Esophagus mucosa (tissue), 1 donor: ENCODE measurements around the gene PTDSS2. TPM values are rescaled to one million over a fixed set of nuclear protein-coding genes. Genes with fewer than 3 reads are reported as not detected.
"Not testable (repeated sequence)": the region's sequence is repeated elsewhere in the genome, so short reads cannot be mapped to it uniquely, and the experiment has no call there.

Source experiments
- ATAC-seq: fragments of 200-7000 bp; cut with Tn5 transposase; one replicate; pipeline ENCODE4 v1.9.1; 2020
- total RNA-seq: library from RNA; stranded (reverse); gene quantifications from one replicate; pipeline ENCODE4 v1.2.4, GENCODE V29; 2023
- donor health status: DM: yes; HTN: yes; CAD: no.

PTDSS2 gene
- 12.0 TPM for total RNA-seq

DNA sequence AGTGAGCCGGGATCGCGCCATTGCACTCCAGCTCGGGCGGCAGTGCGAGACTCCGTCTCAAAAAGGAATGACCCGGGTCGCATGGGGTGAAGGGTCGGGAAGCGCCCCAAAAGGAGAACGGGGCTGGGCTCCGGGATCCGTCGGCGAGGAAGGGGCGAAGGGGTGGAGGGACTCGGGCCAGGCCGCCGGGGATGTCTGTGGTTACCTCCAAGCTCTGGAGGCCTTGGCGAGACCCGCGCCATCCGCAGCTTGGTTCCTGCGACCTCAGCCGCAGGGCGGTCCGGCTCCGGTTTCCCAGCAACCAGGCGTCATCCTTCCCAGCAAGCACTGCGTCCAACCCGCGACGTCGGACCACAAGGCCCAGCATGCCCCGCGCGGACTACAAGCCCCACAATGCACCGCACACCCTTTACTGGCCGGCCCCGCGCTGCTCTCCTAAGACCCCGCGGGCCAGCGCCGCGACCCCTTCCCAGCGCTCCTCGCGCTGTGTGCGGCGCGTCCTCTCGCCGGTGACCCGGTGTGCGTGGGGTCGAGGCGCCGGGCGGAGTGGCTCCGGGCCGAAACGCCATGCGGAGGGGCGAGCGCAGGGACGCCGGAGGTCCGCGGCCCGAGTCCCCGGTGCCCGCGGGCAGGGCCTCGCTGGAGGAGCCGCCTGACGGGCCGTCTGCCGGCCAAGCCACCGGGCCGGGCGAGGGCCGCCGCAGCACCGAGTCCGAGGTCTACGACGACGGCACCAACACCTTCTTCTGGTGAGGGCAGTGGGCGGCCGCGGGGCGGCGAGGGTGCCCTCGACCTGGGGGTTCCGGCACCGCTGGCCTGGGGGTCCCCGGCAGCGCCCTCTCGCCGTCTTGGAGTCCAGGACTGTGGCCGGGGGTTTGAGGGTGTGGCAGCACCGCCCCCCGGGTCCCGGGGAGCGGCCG, at the start of gene PTDSS2:
PTDSS2 (plus strand) TSS at position 391 of the 920 bp plus-strand sequence; CDS start at position 568, 177 bp downstream.
- peak; percentile 86 for ATAC-seq

DNA sequence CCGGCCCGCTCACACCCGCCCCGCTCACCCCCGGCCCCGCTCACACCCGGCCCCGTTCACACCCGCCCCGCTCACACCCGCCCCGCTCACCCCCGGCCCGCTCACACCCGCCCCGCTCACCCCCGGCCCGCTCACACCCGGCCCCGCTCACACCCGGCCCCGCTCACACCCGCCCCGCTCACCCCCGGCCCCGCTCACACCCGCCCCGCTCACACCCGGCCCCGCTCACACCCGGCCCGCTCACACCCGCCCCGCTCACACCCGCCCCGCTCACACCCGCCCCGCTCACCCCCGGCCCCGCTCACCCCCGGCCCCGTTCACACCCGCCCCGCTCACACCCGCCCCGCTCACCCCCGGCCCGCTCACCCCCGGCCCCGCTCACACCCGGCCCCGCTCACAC, 48.9 kb upstream of the PTDSS2 start:
- not testable (repeated sequence) for ATAC-seq

DNA sequence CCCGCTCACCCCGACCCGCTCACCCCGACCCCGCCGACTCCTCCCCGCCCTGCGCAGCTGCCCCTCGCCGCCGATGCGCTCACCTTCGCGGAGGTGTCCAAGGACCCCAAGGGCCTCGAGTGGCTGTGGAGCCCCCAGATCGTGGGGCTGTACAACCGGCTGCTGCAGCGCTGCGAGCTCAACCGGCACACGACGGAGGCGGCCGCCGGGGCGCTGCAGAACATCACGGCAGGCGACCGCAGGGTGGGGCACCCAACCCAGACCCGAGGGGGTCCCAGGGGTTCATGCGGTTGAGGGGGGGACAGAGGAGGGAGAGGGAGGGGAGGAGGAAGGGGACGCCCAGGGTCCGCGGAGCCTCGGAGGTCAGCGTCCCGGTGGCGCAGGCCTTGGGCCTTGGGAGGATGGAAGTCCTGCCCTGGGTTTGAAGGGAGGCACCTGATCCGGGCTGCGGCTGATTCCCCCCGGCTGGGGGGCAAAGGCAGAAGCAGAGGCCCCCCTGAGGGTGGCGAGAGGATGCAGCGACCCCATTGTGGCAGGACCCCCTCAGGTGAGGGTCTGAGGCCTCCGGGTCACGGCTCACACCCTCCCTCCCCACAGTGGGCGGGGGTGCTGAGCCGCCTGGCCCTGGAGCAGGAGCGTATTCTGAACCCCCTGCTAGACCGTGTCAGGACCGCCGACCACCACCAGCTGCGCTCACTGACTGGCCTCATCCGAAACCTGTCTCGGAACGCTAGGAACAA, 46.9 kb upstream of the PTDSS2 start:
- no peak for ATAC-seq

DNA sequence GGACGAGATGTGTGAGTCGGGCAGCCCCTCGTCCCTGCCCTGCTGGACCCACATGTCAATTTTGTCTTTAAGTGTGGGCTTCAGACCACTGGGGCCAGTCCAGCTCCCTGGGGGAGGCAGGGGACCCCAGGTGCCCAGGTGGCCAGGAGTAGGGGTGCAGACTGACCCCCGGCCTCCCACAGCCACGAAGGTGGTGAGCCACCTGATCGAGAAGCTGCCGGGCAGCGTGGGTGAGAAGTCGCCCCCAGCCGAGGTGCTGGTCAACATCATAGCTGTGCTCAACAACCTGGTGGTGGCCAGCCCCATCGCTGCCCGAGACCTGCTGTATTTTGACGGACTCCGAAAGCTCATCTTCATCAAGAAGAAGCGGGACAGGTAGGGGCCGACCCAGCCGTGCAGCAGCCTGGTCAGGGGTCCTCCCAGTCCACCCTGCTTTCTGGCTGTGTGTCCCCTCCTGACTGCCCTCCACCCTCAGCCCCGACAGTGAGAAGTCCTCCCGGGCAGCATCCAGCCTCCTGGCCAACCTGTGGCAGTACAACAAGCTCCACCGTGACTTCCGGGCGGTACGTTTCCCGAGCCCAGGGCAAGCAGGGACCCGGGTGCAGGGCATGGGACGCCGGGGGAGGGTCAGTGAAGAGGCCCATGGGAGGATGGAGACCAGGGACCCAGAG, 46.2 kb upstream of the PTDSS2 start:
- no peak for ATAC-seq

DNA sequence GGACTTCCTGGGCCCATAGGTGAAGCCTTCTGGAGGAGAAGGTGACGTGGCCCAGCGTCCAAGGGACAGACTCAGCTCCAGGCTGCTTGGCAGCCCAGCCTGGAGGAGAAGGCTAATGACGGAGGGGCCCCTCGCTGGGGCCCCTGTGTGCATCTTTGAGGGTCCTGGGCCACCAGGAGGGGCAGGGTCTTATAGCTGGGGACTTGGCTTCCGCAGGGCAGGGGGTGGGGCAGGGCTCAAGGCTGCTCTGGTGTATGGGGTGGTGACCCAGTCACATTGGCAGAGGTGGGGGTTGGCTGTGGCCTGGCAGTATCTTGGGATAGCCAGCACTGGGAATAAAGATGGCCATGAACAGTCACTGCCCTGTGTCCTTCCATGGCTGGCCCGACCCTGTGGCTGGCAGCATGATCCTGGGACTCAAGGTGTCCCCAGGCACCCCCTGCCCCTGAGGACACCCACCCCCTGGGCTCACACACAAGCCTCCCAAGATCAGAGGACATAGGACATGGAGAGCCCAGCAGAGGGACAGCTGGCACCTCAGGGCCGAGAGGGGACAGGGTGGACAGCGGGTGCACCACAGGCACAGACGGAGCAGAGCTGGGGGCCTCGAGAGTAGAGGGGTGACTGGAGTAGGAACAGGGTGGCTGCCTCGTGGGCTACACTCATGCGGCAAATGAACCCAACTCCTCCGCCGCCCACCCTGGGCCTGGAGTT, 45.4 kb upstream of the PTDSS2 start:
- no peak for ATAC-seq

DNA sequence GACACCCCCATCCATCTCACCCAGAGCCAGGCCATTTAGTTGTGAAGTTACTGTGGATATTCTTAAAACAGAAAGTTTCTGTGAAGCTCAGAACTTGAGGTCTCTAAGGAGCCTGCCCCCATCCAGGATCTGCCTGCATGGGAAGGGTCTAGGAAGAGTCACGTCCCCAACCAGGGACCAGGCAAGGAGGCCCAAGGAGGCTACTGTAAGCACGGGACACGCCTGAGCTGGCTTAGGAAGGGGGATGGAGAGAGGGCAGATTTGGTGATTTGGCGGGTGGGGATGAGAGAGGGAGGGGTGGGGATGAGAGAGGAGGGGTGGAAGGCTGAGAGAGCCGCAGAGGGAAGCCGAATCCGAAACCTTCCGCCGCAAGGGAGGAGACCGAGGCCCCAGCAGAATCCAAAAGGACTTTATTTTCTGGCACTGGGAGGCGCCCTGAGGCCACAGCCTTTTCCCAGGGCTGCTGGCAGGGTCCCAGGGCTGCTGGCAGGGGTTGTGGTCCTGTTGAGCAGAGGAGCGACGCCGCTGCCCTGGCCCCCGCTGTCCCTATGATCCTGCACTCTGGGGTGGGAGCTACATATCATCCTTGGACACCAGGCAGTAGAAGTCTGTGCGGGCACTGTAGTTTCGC, 44.6 kb upstream of the PTDSS2 start:
- no peak for ATAC-seq

DNA sequence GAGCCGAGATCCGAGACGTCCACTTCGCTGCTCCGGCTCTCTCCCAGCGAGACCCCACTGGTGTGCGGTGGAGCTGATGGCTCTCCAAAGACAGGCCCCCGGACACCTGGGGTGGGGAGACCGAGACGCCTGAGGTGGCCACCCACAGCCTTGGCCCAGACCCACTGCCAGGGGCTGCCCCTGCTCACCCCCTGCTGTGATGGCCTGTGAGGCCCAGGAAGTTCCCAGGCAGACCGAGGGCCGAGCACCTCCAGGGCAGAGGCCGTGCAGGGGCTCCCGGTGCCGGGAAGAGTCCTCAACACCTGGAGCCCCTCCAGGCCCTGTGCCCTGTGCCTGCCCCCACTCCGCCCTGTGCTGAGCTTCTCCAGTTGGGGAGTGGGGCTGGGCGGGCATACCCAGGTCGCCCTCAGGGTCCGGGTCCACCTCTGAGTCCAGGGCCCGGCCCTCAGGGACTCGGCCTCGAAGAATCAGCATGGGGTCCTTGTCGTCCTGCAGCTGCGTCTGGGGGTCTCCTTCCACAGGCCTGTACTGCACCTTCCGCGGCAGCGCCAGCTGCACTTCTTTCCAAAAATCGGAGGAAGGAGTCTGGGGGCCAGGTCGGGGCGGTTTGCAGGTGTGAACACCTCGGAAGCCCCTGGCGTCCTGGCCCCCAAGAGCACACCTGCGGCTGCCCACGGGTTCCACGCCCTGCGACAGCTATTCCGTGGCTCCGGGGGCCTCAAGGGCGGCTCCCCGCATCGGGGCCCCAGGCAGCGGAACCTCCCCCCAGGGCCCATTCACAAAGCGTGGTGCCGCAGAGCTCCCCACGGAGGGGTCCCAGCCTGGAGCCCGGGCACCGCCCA, 43.9 kb upstream of the PTDSS2 start:
- peak; percentile 14 for ATAC-seq

DNA sequence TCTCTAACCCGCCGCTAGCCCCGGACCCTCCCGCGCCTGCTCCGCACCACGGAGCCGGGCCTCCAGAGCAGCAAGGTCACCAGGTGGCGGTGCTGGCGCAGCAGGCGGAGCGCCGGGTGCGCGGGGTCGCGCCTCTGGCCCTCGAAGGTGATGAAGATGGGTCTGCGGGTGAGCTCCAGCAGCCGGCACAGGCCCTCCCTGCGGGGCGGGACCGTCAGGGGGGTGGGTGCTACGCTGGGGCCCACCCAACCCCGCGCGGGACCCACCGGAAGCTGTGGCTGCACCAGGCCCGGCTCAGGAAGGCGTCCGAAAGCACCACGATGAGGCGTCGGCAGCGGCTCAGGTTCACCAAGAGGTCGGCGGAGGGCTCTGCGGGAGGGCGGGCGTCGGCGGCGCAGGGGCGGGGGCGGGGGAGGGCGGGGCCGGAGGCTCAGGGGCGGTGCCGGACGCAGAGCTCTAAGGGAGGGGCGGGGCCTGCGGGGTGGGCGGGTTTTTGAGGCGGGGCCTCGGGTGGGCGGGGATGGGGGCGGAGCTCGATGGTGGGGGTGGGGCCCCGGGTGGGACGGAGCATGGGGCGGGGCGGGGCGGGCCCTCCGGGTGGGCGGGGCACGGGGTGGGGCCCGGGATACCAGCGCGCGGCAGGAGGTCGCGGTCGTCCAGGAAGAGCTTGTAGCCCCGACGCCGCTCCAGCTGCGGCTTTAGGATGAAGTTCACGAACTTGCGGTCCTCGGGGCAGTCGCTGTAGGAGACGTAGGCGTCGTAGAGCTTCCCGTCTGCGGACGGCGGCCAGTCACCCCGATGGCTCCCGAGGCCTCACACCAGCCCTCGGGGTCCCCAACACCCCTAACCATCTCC, 43.1 kb upstream of the PTDSS2 start:
- ATAC-seq, result peak; percentile 75

DNA sequence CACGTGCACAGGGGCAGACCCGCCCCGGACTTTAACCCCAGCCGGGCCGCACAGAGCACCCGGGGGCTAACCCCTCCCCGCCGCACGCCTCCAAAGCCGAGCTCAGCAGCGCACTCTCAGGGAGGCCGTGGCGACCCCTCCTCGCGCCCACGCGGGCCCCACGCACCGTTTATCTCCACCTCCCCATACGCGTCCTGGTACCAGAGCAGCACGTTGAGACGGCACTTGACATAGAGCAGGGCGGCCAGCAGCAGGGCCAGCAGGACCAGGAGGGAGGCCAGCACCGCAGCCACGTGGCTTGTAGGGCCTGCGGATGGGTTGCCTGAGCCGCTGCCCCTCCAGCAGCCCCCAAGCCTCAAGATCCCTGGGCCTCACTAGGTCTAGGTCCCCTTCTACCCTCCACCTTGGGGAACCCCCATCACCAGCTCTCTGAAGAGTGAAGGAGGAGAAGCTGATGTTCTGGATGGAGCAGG, 42.4 kb upstream of the PTDSS2 start:
- peak; percentile 3 for ATAC-seq

DNA sequence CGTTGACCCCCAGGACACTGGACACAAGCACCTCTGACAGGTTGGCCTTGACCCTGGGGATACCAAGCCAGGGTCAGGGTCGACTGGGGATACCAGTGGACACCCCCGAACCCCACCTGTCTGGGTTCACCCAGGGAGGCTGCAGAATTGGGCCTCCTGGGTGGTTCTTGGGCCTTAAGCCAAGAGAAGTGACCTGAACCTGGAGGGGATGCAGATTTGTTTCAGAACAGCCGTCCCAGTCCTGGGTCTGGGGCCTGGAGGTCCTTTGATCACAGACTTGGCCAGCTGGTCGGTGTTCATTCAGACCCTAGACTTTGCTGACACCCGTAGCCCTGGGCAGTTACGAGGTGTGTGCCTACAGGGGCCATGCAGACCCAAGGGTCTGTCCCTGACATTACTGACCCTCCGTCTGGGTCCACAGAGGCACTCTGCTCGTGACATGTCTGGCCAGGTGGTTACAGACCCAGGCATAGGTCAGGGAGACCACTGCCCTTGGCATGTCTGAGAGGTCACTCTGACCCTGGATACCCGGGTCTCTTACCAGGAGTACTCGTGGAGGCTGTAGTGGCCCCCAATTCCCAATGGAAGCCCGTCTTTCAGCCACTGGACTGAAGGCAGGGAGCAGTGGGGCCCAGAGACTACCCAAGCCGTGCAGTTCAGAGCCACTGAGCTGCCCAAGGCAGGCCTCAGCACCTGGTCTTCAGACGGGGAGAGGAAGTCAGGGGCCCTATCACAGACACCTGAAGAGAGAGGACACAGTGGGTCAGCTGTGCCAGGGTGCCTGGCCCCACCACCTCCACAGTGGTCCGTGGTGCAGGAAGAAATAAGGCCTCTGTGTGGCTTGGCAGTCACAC, 41.7 kb upstream of the PTDSS2 start:
- ATAC-seq, result no peak

DNA sequence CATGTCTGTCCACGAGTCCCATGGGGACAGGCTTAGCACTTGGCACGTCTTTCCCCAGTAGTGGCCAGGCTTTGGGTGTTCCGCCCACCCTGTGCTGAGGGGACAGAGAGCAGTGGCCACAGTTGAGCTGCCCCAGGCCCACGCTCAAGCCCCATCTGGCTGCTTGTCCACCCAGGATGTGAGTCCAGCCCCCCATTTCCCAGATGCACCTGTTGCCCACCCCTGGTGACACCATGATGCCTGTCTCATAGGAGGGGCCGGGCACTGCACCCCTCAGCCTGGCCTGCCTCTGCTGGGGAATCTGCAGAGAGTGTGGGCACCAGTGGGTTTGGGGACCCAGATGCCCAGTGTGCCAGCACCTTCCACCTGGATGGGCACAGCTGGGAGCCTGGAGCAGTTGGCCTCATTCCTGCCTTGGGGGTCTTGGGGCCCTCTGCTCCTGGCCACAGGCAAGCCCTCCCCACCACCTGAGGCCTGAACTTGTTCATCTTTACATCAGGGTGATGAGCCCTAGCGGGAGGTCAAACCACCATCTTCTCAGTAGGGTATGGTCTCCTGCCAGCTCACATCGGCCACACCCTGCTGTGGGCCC, 41.0 kb upstream of the PTDSS2 start:
- no peak for ATAC-seq

DNA sequence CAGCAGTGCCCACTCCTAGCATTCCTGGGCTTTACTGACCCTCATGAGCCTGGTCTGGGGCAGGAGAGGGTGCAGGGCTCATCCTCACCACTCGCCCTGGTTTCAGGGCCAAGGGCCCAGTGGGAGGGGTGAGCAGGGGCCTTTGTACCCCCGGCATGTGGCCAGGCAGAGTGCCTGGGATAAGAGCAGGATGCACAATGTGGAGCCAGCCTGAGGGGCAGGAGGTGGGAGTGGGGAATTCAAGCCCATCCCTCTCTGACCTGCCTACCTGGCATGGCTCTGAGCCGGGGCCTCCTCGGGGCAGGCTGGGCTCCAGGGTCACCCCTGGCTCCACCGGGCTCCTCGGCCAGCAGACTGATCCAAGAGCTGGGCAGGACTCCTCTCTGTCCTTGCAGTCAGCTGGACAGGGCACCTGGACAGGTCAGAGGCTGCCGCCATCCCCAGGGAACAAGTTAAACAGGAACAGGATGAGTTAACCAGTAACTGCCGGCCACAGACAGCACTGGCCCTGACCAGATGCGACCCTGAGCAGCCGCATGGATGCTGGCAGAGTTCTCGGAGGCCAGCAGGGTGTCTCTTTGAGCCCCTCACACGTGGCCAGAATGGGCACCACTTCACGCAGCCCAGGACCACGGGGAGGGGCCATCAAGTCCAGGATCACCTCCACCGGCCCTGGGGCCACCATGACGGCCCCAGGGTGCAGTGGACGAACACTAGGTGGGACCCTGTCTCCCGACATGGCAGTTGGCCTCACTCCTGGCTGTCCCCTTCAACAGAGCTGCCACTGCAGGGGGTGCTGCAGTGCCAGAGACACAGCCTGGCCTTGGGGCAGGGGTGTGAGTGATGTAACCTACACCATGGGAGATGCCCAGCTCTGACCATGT, 40.2 kb upstream of the PTDSS2 start:
- no peak for ATAC-seq

DNA sequence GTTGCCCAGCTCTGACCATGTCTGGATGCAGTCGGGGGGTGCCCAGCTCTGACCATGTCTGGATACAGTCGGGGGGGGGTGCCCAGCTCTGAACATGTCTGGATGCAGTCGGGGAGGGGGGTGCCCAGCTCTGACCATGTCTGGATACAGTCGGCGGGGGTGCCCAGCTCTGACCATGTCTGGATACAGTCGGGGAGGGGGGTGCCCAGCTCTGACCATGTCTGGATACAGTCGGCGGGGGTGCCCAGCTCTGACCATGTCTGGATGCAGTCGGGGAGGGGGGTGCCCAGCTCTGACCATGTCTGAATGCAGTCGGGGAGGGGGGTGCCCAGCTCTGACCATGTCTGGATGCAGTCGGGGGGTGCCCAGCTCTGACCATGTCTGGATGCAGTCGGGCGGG, 39.4 kb upstream of the PTDSS2 start:
- not testable (repeated sequence) for ATAC-seq

DNA sequence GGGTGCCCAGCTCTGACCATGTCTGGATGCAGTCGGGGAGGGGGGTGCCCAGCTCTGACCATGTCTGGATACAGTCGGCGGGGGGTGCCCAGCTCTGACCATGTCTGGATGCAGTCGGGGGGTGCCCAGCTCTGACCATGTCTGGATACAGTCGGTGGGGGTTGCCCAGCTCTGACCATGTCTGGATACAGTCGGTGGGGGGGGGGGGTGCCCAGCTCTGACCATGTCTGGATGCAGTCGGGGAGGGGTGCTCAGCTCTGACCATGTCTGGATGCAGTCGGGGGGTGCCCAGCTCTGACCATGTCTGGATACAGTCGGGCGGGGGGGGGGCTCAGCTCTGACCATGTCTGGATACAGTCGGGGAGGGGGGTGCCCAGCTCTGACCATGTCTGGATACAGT, 38.6 kb upstream of the PTDSS2 start:
- not testable (repeated sequence) for ATAC-seq

DNA sequence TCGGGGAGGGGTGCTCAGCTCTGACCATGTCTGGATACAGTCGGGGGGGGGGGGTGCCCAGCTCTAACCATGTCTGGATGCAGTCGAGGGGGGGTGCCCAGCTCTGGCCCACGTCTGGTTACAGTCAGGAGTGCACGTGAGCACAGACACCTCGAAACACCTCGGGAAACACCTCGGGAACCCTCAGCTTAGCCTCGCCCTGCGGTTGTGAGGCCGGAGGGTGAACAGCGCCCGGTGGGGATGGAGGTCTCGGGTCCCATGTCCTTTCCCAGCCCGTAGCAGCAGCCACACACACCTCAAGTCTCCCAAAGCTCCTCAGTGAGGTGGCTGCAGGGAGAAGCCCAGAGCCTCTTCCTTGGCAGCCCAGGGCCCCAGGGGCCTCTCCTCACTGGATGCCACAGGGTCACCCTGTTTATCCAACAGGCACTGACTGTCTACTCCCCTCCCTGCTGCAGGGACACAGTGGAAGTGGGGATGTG, 37.4 kb upstream of the PTDSS2 start:
- ATAC-seq, result no peak

DNA sequence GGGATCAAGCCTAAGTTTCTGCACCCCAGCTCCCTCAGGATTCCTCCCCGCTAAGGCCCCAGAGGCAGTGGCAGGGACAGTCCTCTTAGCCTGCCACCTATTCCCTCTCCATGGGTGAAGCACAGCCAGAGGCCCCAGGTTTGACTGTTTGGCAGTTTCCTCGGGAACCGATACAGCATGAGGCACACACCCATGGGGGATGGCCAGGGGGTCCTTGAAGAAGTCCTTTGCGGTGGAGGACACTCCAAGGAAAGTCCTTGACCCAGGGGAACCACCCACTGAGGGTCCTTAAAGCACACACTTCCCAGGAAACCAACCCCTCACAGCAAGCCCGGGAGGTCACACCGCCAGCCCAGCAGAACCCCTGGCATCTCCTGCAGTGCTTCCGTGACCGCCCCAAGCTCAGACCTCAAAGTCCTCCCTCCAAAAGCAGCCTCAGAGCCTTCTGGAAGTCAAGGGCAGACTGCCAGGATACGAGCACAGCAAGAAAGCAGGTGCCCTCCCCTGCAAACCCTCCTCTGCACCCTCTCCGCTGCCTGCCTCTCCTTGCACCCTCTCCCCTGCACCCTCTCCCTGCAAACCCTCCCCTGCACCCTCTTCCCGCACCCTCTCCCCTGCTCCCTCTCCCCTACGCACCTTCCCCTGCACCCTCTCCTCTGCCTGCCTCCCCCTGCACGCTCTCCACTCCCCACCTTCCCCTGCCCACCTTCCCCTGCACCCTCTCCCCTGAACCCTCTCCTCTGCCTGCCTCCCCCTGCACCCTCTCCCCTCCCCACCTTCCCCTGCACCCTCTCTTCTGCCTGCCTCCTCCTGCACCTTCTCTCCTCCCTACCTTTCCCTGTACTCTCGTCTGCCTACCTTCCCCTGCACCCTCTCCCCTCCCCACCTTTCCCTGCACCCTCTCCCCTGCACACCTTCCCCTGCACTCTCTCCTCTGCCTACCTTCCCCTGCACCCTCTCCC, 36.7 kb upstream of the PTDSS2 start:
- ATAC-seq, result no peak
